ENCODE data around the gene MROH9.

The MROH9 gene

GRCh38 chr1:170967042-170967910 is 31.9 kb downstream of the MROH9 start:
- DNase-seq: peak; percentile 21

- no peak for DNase-seq
Observed at GRCh38 chr1:170970256-170970655, 34.9 kb downstream of the MROH9 start.

DNA sequence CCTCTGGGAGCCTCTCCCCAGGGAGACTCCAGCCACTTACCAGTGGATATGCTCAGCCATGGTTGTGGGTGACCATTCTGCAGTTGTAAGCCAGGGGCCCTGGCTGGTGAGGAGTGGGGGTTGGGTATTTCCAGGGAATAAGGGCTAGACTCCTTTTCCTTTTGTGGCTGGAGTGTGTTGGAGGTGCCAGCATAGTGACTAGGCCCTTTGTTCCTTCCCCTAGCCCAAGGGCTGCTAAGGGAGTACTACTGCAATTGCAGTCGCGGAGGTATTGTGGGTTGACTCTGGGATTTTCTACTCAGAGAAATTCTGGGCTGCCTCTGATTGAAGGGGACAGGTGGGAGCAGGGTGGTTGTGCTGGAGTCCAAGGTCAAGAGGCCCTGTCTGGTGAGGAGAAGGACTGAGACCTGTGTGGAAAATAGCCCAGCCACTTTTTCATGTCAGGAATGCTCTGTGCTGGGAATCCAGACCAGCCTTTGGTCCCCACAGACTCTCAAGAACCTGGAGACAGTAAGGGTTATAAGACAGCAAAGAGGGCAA is 43.1 kb downstream of the MROH9 start:
- DNase-seq: no peak

- no peak for DNase-seq
Observed at GRCh38 chr1:170985406-170985805, 50.1 kb downstream of the MROH9 start.

- DNase-seq: no peak
Observed at GRCh38 chr1:170986901-170987300, 51.6 kb downstream of the MROH9 start.

- no peak for DNase-seq
Observed at GRCh38 chr1:170987424-170987823, 52.1 kb downstream of the MROH9 start.

- no peak for DNase-seq
Observed at GRCh38 chr1:170993151-170993550, 57.8 kb downstream of the MROH9 start.

GRCh38 chr1:170993717-170994116 is 58.4 kb downstream of the MROH9 start:
- DNase-seq: no peak

DNA sequence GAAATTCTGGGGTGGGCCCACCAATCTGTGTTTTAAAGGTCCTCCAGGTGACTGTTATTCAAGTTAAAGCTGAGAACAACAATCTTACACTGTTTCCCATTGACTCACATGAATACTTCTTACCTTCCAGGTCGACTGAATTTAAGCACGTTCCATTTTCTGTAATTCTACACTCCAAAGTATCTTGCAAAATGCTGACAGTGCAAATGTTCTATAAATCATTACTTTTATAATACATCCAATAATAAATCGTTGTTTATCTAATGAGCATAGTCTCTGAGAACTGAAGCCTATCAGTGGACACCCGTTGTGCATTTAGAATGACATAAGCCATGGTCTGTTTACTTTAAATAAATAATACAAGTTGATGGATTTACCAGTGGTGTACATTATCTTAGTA is 79.5 kb downstream of the MROH9 start:
- no peak for DNase-seq

DNA sequence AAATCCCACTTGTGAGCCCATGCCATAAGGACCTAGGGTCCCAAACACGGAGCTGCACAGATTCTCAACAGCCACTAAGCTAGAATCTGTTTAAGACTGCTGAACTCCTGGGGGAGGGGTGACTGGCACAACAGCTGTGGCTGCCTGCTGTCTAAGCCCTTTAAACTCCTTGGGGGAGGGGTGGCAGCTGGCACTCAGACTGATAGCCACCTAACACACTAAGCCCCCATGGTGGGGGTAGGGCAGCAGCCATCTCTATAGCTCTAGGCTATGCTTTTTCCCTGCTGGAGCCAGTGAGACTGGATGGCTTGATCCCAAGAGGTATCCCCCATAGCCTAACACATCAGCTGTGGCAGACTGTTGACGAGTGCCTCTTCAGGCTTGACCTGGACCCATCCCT is 82.1 kb downstream of the MROH9 start:
- no peak for DNase-seq

- no peak for DNase-seq
Observed at GRCh38 chr1:171019971-171020370, 84.6 kb downstream of the MROH9 start.

- no peak for DNase-seq
Observed at GRCh38 chr1:171032822-171033702, 97.7 kb downstream of the MROH9 start.

DNA sequence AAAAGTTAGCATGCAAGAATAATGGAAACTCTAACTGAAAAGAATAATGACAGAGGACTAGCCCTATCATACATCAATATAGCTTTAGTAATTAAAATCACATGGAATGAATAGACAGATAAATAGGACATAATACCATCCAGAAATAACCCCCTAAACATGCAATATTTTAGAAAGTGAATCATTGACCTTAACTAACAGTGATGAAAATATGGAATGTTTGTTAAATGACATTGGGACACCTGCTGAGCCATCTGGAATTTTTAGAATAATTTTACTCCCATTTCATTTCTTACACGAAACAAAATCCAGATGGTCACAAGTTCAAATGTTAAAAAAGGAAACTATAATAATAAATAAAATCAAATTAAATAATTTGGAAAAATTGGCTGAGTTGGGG is 102.3 kb downstream of the MROH9 start:
- DNase-seq: no peak

DNA sequence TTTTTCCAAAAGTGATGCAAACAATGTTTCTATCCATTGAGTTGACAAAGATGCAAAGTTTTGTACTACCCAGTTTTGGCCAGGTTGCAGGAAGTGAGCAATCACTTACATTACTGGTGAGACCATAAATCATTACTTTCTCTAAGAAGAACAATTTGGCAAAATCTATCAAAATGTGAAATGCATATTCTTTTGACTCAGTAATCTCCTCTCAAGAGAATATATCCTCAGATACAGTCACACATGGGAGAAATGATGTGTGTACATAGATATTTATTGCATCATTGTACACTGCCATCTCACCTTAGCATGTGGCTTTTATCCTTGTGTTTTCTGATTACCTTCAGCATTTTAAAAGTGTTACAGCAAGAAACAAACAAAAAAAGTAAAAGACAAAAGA is 103.0 kb downstream of the MROH9 start:
- DNase-seq: no peak

- no peak for DNase-seq
Observed at GRCh38 chr1:171048014-171048413, 112.7 kb downstream of the MROH9 start.

- DNase-seq: no peak
Observed at GRCh38 chr1:171052977-171053376, 117.6 kb downstream of the MROH9 start.

- DNase-seq: no peak
Observed at GRCh38 chr1:171055966-171056643, 120.8 kb downstream of the MROH9 start.

GRCh38 chr1:171061425-171062143 is 126.2 kb downstream of the MROH9 start:
- no peak for DNase-seq

- no peak for DNase-seq
Observed at GRCh38 chr1:171062902-171063301, 127.6 kb downstream of the MROH9 start.

- no peak for DNase-seq
Observed at GRCh38 chr1:171075041-171075440, 139.7 kb downstream of the MROH9 start.

DNA sequence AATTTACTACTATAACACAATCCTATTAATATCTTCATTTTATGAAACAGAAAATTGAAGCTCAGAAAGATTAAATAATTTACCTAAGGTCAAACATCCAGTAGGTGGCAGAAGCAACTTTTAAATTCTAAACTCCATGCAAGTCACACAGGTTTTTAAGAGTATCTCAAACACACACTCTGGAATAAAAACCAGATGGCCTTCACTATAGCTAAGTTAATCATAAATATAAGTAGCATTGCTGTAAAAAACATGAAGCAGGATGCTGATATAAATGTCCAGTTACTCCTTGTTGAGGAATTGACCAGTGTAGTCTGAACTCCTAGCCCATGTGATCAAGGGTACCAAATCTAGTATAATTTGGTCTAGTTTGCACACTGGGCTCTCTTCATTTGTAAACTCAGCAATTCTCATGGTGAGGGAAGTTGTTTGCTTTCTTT is 146.0 kb downstream of the MROH9 start:
- peak; percentile 1 for DNase-seq

GRCh38 chr1:171081763-171082201 is 146.4 kb downstream of the MROH9 start:
- no peak for DNase-seq
